HEK293T (cell line): ENCODE measurements around the gene UTP14A.

Source experiments
- ARNT ChIP-seq: fragments of 450-650 bp; IDR thresholded peaks from 2 replicates; pipeline ENCODE4 v1.6.1; 2017; ENCODE audit warnings: mild to moderate bottlenecking
- BHLHE40 ChIP-seq: fragments of 450-650 bp; IDR thresholded peaks from 2 replicates; pipeline ENCODE4 v1.6.1; 2016; ENCODE audit warnings: mild to moderate bottlenecking, moderate library complexity, borderline replicate concordance
- ELF4 ChIP-seq: fragments of 450-650 bp; IDR thresholded peaks from 2 replicates; pipeline ENCODE4 v1.6.1; 2017; ENCODE audit warnings: antibody characterized with exemption
- FOXA1 ChIP-seq: fragments of 450-650 bp; IDR thresholded peaks from 2 replicates; pipeline ENCODE4 v1.6.1; 2016; ENCODE audit warnings: mild to moderate bottlenecking
- FOXK2 ChIP-seq: fragments of 450-650 bp; IDR thresholded peaks from 2 replicates; pipeline ENCODE4 v1.6.1; 2016; ENCODE audit warnings: mild to moderate bottlenecking
- FOXM1 ChIP-seq: fragments of 450-650 bp; IDR thresholded peaks from 2 replicates; pipeline ENCODE4 v1.6.1; 2017; ENCODE audit warnings: mild to moderate bottlenecking, borderline replicate concordance
- HDGF ChIP-seq: fragments of 450-650 bp; IDR thresholded peaks from 2 replicates; pipeline ENCODE4 v1.6.1; 2017; ENCODE audit warnings: antibody characterized with exemption, borderline replicate concordance
- LEF1 ChIP-seq: fragments of 450-650 bp; IDR thresholded peaks from 2 replicates; pipeline ENCODE4 v1.6.1; 2017; ENCODE audit warnings: mild to moderate bottlenecking, borderline replicate concordance
- NFRKB ChIP-seq: fragments of 450-650 bp; IDR thresholded peaks from 2 replicates; pipeline ENCODE4 v1.6.1; 2016; ENCODE audit warnings: mild to moderate bottlenecking, moderate library complexity
- SP1 ChIP-seq: fragments of 450-650 bp; IDR thresholded peaks from 2 replicates; pipeline ENCODE4 v1.6.1; 2017
- TARDBP ChIP-seq: fragments of 450-650 bp; IDR thresholded peaks from 2 replicates; pipeline ENCODE4 v1.6.1; 2016
- ZNF384 ChIP-seq: fragments of 450-650 bp; IDR thresholded peaks from 2 replicates; pipeline ENCODE4 v1.6.1; 2016
- TF ChIP-seq, protein P1 (sequence below): fragments of 450-650 bp; IDR thresholded peaks from 2 replicates; pipeline ENCODE4 v1.6.1; 2016

DNA sequence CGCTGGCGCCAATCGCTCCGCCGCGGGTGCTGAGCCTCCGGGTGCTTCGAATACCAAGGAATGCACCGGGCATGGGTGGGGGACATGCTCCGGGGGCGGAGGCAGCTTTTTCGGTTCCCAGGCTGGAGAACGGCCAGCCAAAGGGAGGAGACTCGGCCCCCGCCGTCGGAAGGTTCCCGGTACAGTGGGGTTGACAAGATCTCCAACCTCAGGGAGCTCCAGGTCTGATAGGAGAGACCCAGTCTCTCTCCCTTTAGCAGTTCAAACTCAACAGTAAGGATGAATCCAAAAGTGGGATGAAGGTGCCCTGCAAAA, 47.3 kb downstream of the UTP14A start:
- no peak for TF ChIP-seq HDGF
- TF ChIP-seq ZNF384 = no peak
- TF ChIP-seq NFRKB = no peak
- no peak for TF ChIP-seq FOXM1
- no peak for TF ChIP-seq BHLHE40
- no peak for TF ChIP-seq ARNT
- no peak for TF ChIP-seq FOXK2
- TF ChIP-seq SP1 = no peak
- no peak for TF ChIP-seq LEF1
- TF ChIP-seq TARDBP = no peak
- TF ChIP-seq, protein P1, sequence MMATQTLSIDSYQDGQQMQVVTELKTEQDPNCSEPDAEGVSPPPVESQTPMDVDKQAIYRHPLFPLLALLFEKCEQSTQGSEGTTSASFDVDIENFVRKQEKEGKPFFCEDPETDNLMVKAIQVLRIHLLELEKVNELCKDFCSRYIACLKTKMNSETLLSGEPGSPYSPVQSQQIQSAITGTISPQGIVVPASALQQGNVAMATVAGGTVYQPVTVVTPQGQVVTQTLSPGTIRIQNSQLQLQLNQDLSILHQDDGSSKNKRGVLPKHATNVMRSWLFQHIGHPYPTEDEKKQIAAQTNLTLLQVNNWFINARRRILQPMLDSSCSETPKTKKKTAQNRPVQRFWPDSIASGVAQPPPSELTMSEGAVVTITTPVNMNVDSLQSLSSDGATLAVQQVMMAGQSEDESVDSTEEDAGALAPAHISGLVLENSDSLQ = no peak
- TF ChIP-seq ELF4 = no peak
- no peak for TF ChIP-seq FOXA1
